GM12873 (cell line): ENCODE measurements around the gene TSPAN19.

Experiments used
- TF ChIP-seq, protein P1 (sequence below): IDR thresholded peaks from 2 replicates; pipeline ENCODE4 v1.5.1; 2012; ENCODE audit warnings: low read depth, mild to moderate bottlenecking, moderate library complexity, low read length, control low read depth; ENCODE audit not compliant: insufficient read depth; ENCODE audit errors: missing control alignments

The TSPAN19 gene

DNA sequence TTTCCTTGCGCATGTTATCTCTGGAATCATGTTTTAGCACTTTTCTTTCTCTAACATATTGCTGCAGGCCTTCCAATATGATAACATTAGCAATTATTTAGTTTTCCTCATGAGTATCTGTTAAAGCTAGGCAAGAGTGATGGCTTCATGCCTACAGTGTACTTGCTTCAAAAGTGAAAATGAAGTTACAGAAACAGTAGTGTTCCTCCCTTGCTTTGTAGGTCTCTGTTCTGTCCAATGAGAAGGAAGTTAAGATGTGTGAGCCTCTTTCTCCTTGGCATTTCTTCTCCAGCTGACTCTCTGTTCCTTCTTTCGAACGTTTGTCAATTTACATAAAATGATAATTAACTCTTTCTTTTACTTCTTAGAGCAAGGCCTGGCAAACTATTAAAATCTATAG, 22.3 kb upstream of the TSPAN19 start:
- TF ChIP-seq, protein P1, sequence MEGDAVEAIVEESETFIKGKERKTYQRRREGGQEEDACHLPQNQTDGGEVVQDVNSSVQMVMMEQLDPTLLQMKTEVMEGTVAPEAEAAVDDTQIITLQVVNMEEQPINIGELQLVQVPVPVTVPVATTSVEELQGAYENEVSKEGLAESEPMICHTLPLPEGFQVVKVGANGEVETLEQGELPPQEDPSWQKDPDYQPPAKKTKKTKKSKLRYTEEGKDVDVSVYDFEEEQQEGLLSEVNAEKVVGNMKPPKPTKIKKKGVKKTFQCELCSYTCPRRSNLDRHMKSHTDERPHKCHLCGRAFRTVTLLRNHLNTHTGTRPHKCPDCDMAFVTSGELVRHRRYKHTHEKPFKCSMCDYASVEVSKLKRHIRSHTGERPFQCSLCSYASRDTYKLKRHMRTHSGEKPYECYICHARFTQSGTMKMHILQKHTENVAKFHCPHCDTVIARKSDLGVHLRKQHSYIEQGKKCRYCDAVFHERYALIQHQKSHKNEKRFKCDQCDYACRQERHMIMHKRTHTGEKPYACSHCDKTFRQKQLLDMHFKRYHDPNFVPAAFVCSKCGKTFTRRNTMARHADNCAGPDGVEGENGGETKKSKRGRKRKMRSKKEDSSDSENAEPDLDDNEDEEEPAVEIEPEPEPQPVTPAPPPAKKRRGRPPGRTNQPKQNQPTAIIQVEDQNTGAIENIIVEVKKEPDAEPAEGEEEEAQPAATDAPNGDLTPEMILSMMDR = no peak

DNA sequence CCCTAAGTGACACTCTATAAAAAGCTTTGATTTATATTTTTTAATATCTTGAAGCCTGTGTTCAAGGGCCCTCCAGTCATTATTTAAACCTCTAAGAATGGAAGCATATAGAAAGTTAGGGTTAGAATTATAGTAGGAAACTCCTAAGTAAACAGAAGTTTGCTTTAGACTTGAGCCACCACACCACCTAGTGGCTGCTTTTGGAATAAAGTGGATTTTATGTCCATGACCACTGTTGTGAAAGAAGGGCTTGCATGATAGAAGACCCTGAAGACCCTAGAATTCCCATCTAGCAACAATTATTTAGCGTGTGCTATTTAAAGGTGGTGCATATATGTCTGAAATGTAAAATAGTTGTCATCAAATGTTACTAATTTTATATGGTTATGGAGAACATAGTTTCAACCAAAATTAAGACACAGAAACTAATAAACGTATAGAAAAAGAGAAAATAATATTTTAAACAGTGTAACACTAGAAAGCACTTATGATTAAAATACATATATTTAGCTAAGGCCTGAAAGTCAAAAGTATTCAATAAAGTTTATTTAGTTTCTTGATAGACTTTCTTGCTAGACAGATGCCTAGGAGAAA, 21.4 kb upstream of the TSPAN19 start:
- TF ChIP-seq, protein P1 = peak; percentile 80

DNA sequence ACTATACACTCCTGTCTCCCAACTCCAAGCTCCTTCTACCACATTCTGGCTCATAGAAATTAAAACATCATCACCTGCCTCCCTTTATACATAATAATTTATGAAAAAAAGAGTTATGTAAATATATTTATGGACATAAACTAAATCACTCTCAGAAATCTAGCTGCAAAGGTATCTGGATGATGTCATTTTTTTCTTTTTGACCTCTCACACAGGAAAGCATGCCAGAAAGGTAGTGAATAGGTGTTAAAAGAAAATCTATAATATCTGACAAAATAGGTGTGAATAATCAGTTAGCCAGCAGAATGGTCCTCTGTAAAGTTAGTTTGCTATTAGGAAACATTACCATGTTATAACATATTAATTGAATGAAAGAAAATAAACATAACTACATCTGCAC, 7.8 kb upstream of the TSPAN19 start:
- TF ChIP-seq, protein P1 = no peak

DNA sequence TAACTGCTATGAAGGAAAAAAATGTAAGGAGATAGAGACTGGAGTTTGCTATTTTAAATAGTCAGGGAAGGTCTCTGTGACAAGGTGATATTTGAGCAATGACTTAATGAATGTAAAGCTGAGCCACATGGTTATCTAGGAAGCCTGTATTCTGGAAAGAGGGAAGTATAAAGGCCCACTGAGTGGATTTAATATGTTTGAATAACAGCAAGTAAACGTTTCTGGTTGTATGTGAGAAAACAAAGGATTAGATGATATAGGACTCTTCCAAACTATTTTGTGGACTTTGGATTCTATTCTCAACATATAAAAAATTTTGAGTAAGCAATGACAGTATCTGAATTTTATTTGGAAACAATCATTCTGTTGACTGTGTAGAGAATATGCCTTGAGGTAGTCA, 5.3 kb upstream of the TSPAN19 start:
- TF ChIP-seq, protein P1 = no peak

DNA sequence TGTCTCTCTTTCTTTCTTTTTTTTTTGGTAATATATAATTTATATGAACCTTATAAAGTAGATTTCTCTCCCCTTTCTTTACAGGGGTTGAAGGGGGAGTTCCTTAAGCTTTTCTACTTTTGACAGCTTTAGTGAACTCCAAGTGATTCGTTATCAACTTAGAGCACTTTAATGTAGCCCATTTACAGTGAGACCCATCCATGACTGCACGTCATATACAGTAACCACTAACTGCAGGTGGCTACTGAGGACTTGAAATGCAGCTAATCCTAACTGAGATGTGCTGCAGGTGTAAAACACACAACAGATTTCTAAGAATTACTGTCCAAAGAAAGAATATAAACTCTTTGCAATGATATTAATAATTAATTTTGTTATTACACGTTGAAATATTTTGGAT, 656 bp upstream of the TSPAN19 start:
- TF ChIP-seq, protein P1 = no peak

DNA sequence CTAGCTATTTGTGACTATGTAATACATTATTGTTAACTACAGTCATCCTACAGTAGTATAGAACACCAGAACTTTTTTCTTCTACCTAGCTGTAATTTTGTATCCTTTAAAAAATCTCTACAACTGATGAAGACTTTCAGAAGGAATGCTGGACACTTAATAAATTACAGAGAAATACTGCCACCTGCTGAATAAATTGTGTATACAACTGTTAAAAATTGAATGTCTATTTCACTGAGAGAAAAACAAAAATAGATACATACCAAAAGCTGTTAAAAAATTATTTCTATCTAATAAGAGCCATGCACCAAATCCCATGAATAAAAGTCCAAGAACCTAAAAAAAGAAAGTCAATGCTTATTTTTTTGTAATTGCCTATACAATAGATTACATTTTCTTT, 6.6 kb downstream of the TSPAN19 start:
- TF ChIP-seq, protein P1 = peak; percentile 23

DNA sequence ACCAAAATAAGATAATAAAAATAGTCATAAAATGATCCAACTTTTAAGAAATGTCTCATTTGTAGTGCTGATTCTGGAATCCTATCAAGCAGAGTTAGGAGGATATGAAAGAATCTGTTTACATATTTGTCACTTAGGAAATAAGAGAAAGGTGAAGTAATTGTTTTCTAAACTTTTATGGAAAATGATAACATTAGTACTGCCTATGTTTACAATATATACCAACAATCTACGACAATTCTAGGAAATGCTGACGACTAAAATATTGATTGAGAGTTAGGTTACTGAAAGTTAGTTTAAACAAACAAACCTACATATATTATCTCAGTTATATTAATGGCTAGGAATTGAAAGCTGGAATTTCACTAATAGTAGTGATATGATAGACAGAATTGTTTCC, 18.0 kb downstream of the TSPAN19 start:
- TF ChIP-seq, protein P1 = no peak
